Esophagus muscularis mucosa (tissue), 4 donors: Measurements from ENCODE around the gene MAN2A1. TPM values are rescaled to one million over a fixed set of nuclear protein-coding genes. Genes with fewer than 3 reads are reported as not detected.

Experiments
- DNase-seq: peaks from one replicate; pipeline ENCODE4 v3.0.0-alpha.2; 2017; ENCODE audit errors: extremely low spot score
- H3K27ac ChIP-seq, 4 donors: fragments of 200-600 bp; sonication (generic); replicated peaks in 1 of 4; 1 replicate in 3 of 4; 2 replicates in 1 of 4; pipeline ENCODE4 v1.5.1; 2016 to 2019; ENCODE audit warnings: mild to moderate bottlenecking in 1 of 4
- H3K27me3 ChIP-seq, 4 donors: fragments of 200-600 bp; sonication (generic); one replicate each; pipeline versions ENCODE4 v1.5.1 to v1.6.0; 2016 to 2019
- H3K36me3 ChIP-seq, 4 donors: fragments of 200-600 bp; sonication (generic); one replicate each; pipeline ENCODE4 v1.5.1; 2016 to 2019
- H3K4me1 ChIP-seq, 4 donors: fragments of 200-600 bp; sonication (generic); one replicate each; pipeline ENCODE4 v1.5.1; 2016 to 2019
- H3K4me3 ChIP-seq, 4 donors: fragments of 200-600 bp; sonication (generic); 1 replicate in 2 of 4; 2 replicates in 2 of 4; pipeline ENCODE4 v1.5.1; 2016 to 2019; ENCODE audit warnings: mild to moderate bottlenecking in 4 of 4, moderate library complexity in 1 of 4
- H3K9me3 ChIP-seq, 4 donors: fragments of 200-600 bp; sonication (generic); 1 replicate in 3 of 4; 2 replicates in 1 of 4; pipeline ENCODE4 v1.5.1; 2016 to 2019
- EP300 ChIP-seq: sonication (generic); formaldehyde crosslinking; IDR thresholded peaks from one replicate; pipeline ENCODE4 v1.6.1; 2017; ENCODE audit warnings: antibody characterized with exemption
- POLR2A ChIP-seq: fragments of 450-650 bp; IDR thresholded peaks from one replicate; pipeline ENCODE4 v1.6.1; 2017; ENCODE audit warnings: antibody characterized with exemption, moderate library complexity, mild to moderate bottlenecking, low read depth
- POLR2AphosphoS5 ChIP-seq, 2 donors: sonication (generic); formaldehyde crosslinking; IDR thresholded peaks; one replicate each; pipeline ENCODE4 v1.6.1; 2017; ENCODE audit warnings: antibody characterized with exemption in 2 of 2
- WGBS: methylation state at CpG from one replicate; pipeline ENCODE4 v1.1.5; 2018; 5-methylcytosine and 5-hydroxymethylcytosine counted together
- intact Hi-C: fragments of 100-400 bp; cut with DNase I; formaldehyde crosslinking; loops from one replicate; pipeline ENCODE4 v1.15.1; 2023
- total RNA-seq, 4 donors: library from RNA; depleted of rRNA; stranded (reverse); fragments of >200 nt; gene quantifications; one replicate each; pipeline versions ENCODE4 v1.1.0 to v1.2.1, GENCODE V29; 2016
- TF ChIP-seq, protein P1 (sequence below), 3 experiments: fragments of 200-600 bp in 2 of 3; fragments of 450-650 bp in 1 of 3; sonication (generic) in 2 of 3; IDR thresholded peaks; one replicate each; pipeline ENCODE4 v1.5.1; 2017 to 2019; ENCODE audit warnings: antibody characterized with exemption in 3 of 3, mild to moderate bottlenecking in 2 of 3, moderate library complexity in 1 of 3

MAN2A1 gene
- total RNA-seq, 4 donors from 2014 or later: 22.3 to 29.5 (median 27.4) TPM

GRCh38 chr5:109903061-109903460 lies 213.3 kb downstream of the MAN2A1 start:
- H3K27me3 ChIP-seq: no peaks in the 10 kb centered on the region
- no peaks in the 10 kb centered on the region for H3K9me3 ChIP-seq
- intact Hi-C loops: no loop called here
- WGBS: 73% methylated on average over 2 of the region's 2 CpGs
- peak; percentile 89 for DNase-seq
- no peak overlapping the region for H3K27ac ChIP-seq
- TF ChIP-seq, protein P1, sequence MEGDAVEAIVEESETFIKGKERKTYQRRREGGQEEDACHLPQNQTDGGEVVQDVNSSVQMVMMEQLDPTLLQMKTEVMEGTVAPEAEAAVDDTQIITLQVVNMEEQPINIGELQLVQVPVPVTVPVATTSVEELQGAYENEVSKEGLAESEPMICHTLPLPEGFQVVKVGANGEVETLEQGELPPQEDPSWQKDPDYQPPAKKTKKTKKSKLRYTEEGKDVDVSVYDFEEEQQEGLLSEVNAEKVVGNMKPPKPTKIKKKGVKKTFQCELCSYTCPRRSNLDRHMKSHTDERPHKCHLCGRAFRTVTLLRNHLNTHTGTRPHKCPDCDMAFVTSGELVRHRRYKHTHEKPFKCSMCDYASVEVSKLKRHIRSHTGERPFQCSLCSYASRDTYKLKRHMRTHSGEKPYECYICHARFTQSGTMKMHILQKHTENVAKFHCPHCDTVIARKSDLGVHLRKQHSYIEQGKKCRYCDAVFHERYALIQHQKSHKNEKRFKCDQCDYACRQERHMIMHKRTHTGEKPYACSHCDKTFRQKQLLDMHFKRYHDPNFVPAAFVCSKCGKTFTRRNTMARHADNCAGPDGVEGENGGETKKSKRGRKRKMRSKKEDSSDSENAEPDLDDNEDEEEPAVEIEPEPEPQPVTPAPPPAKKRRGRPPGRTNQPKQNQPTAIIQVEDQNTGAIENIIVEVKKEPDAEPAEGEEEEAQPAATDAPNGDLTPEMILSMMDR (IDR thresholded peaks at IDR 0.05): no peak
- TF ChIP-seq EP300 (no peak), POLR2AphosphoS5 (IDR thresholded peaks at IDR 0.05) (no peak), POLR2A (no peak)
- no peaks in the 10 kb centered on the region for H3K36me3 ChIP-seq
- peaks cover 0 to 13% (median 10%) of the 10 kb centered on the region in 4 donors for H3K4me1 ChIP-seq
- no peak overlapping the region for H3K4me3 ChIP-seq

DNA sequence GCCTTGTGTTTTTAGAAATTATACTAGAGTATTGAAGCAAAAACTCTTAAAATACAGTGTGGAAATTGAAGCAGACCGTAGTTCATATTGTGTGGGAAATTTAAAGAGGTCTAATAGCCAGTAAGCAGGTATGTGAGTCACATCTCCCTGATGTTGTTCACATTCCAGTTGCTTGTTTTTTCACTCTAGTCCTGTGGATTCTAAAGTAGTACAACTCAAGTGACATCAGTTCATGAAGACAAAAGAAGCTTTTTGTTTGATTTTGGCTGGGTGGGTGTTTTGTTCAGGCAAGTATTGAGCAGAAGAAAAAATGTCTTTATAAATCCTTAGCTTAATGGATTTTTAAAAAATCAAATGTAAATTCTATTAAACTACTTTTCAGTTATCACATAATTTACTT lies 216.2 kb downstream of the MAN2A1 start:
- no peaks in the 10 kb centered on the region for H3K27me3 ChIP-seq
- 93% methylated on average over 1 of the region's 1 CpG for WGBS
- H3K4me1 ChIP-seq: peaks cover 0 to 15% (median 10%) of the 10 kb centered on the region in 4 donors
- no peaks in the 10 kb centered on the region for H3K9me3 ChIP-seq
- intact Hi-C loops: no loop called here
- no peaks in the 10 kb centered on the region for H3K36me3 ChIP-seq
- no peak for TF ChIP-seq POLR2A
- no peak for TF ChIP-seq POLR2AphosphoS5 (IDR thresholded peaks at IDR 0.05)
- TF ChIP-seq, protein P1 (IDR thresholded peaks at IDR 0.05): no peak
- no peak for TF ChIP-seq EP300
- no peak overlapping the region for H3K27ac ChIP-seq
- H3K4me3 ChIP-seq: no peak overlapping the region
- no peak for DNase-seq

GRCh38 chr5:109907189-109907588 lies 217.5 kb downstream of the MAN2A1 start:
- TF ChIP-seq EP300: no peak
- no peak for TF ChIP-seq POLR2AphosphoS5 (IDR thresholded peaks at IDR 0.05)
- TF ChIP-seq, protein P1 (IDR thresholded peaks at IDR 0.05): no peak
- no peak for TF ChIP-seq POLR2A
- H3K9me3 ChIP-seq: no peaks in the 10 kb centered on the region
- H3K4me3 ChIP-seq: no peak overlapping the region
- H3K27ac ChIP-seq: no peak overlapping the region
- WGBS: 57% methylated on average over 3 of the region's 3 CpGs
- intact Hi-C loops: no loop called here
- H3K27me3 ChIP-seq: no peaks in the 10 kb centered on the region
- H3K36me3 ChIP-seq: no peaks in the 10 kb centered on the region
- peaks cover 0 to 15% (median 10%) of the 10 kb centered on the region in 4 donors for H3K4me1 ChIP-seq
- DNase-seq: no peak

DNA sequence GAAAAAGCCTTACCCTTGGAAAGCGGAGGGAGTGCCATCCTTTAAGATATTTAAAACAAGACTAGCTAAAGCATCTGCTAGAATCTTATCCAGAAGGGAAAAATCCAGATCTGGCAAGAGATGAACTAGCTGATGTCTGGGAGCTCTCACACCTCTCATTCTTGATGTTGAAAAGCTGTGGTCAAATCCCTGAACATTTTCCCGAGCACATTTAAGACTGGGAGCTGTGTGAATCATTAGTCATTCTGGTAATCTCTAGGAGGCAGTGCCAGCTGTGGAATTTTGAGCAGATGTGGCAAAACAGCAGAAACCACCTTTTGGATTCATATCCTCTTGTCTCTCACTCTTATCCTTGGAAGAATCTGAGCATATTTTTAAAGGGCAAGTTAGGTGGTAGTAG lies 218.0 kb downstream of the MAN2A1 start:
- Histone ChIP-seq H3K4me3 (no peak overlapping the region), H3K27me3 (no peaks in the 10 kb centered on the region), H3K4me1 (peaks cover 0 to 15% (median 10%) of the 10 kb centered on the region in 4 donors), H3K27ac (no peak overlapping the region), H3K9me3 (no peaks in the 10 kb centered on the region), H3K36me3 (no peaks in the 10 kb centered on the region)
- intact Hi-C loops: no loop called here
- 53% methylated on average over 2 of the region's 2 CpGs for WGBS
- DNase-seq: no peak
- TF ChIP-seq, protein P1 (IDR thresholded peaks at IDR 0.05): no peak
- TF ChIP-seq POLR2A (no peak), EP300 (no peak), POLR2AphosphoS5 (IDR thresholded peaks at IDR 0.05) (no peak)

DNA sequence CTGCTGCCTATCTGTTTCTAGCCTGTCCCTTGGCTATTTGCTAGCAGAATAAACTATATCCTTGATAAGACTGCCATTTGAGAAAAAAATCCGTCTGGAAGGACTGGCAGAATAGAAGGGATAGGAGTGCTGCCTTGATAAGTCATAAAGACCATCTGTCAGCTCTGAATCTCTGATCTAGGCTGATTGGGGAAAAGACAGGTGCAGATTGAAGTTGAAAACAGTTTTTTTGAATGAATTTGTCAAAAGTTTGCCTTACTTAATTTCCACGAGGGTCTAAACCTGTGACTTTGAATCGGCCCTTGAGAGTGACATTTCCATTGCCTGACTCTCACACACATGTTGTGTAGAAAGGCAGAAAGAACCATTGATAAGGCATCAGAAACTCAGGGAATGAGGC lies 218.6 kb downstream of the MAN2A1 start:
- Histone ChIP-seq H3K27me3 (no peaks in the 10 kb centered on the region), H3K36me3 (no peaks in the 10 kb centered on the region), H3K27ac (no peak overlapping the region), H3K4me3 (no peak overlapping the region), H3K4me1 (peaks cover 0 to 15% (median 10%) of the 10 kb centered on the region in 4 donors), H3K9me3 (no peaks in the 10 kb centered on the region)
- intact Hi-C loops: no loop called here
- 85% methylated on average over 3 of the region's 3 CpGs for WGBS
- TF ChIP-seq EP300 (no peak), POLR2AphosphoS5 (IDR thresholded peaks at IDR 0.05) (no peak), POLR2A (no peak)
- TF ChIP-seq, protein P1 (IDR thresholded peaks at IDR 0.05): no peak
- no peak for DNase-seq
